GM18526 (cell line): ENCODE data around the gene MCU.

ENCODE experiments used
- POLR2A ChIP-seq: IDR thresholded peaks from 3 replicates; pipeline ENCODE4 v1.6.1; 2011; ENCODE audit not compliant: insufficient read length; ENCODE audit errors: extremely low read depth

MCU gene

DNA sequence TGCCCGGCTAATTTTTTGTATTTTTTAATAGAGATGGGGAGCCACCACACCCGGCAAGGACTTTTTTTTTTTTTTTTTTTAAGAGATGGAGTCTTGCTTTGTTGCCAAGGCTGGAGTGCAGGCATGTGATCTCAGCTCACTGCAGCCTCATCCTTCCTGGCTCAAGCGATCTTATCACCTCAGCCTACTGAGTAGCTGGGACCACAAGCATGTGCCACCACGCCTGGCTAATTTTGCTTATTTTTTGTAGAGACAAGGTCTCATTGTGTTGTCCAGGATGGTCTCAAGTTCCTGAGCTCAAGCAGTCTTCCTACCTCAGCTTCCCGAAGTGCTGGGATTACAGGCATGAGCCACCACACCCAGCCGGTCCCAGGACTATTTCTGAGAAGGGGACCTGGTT lies 9.3 kb upstream of the MCU start:
- TF ChIP-seq POLR2A: no peak

GRCh38 chr10:72685264-72685921 lies 6.5 kb upstream of the MCU start:
- TF ChIP-seq POLR2A: no peak

GRCh38 chr10:72687035-72687434 lies 4.9 kb upstream of the MCU start:
- TF ChIP-seq POLR2A: no peak

- TF ChIP-seq POLR2A: no peak
Observed at GRCh38 chr10:72688208-72688651, 3.7 kb upstream of the MCU start.

GRCh38 chr10:72689660-72690059 lies 2.3 kb upstream of the MCU start:
- TF ChIP-seq POLR2A: no peak

DNA sequence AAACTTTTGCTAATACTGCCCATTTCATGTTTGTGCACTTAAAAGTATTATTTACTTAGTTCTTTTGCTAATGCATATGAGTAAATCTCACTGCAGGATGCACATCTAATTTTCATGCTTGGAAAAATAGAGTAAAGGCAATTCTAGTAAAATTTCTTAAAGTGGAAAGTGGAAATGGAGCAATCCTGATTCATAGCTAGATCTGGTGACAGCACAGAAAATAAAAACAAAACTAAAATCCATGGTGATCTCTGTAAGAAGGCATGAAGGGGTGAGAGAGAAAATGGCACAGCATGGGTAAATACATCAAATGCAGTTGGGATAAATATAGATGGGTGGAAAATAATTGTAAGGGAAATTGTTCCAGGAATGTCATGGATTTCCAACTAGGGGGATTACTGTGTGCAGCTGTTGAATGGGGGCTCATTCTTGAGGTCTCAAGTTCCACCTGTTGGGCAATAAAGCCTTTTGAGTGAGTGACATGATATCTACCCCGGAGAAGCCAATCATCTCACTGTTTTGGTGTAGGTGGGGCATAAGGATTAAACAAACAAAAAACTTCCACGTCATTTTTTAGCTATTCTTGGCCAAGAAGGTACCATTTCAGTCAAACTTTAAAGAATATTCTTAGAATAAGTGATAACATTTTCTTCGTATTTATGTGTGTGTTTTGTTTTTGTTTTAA lies 1.7 kb upstream of the MCU start:
- TF ChIP-seq POLR2A: no peak

GRCh38 chr10:72691470-72691862 lies 477 bp upstream of the MCU start:
- TF ChIP-seq POLR2A: no peak

DNA sequence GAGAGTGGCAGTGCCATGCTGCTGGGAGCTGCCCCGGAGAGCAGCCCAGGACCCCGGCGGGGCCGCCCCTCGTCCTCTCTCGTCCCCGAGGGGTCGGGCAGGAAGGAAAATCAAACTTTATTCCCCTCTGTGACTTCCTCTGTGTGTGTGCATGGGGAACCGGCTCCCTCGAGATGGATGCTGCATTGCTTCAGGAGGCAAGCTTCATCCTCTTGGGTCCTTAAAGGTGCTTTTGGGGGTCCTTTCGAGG lies 726 bp downstream of the MCU start:
- TF ChIP-seq POLR2A: no peak

GRCh38 chr10:72692994-72693781 lies 1.2 kb downstream of the MCU start:
- TF ChIP-seq POLR2A: no peak

GRCh38 chr10:72694476-72695369 lies 2.8 kb downstream of the MCU start:
- TF ChIP-seq POLR2A: no peak

GRCh38 chr10:72695496-72695895 lies 3.6 kb downstream of the MCU start:
- TF ChIP-seq POLR2A: no peak

GRCh38 chr10:72697716-72698115 lies 5.8 kb downstream of the MCU start:
- no peak for TF ChIP-seq POLR2A

DNA sequence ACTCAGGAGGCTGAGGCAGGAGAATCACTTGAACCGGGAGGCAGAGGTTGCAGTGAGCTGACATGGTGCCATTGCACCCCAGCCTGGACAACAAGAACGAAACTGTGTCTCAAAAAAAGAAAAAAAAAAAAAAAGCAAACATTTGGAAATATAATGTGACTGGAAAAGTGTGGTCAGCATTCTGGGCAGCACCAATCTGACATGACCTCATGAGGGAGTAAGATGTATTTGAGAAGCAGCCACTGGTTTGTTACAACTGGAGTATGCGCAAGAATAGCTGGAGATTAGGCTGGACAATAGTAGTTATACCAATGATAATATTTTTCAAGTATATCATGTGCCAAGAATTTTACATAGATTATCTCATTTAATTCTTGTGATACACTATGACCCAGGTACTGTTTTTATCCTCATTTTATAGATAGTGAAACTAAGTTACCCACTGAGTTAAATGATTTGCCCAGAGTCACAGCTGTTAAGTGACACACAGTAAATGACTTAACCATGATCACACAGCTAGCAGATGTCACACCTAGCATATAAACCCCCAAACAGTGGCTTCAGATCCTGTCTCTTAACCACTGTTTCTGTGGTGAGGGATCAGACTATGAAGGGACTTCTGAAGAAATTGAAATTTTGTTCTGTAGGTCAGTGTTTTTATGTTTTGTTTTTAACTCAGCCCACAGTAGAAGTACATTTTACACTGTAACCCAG lies 11.1 kb downstream of the MCU start:
- no peak for TF ChIP-seq POLR2A

DNA sequence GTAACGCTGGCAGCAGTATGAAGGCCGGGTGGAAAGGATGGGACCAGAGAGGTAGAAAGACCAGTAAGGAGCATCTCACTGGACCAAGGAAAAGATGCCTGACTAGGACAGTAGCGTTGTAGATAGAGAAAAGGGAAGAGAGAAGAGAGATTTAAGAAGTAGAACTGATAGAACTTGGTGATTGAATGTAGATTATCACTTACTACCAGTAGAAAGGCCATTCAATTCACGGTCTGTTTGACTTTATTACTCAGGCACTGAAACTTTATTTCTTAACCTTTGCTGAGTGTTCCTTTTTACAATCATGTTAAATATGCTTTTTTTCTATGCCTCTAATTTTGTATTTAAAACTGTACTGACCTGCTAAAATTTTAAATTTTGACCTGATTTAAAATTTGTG lies 12.2 kb downstream of the MCU start:
- no peak for TF ChIP-seq POLR2A

GRCh38 chr10:72709041-72709440 lies 17.1 kb downstream of the MCU start:
- no peak for TF ChIP-seq POLR2A

DNA sequence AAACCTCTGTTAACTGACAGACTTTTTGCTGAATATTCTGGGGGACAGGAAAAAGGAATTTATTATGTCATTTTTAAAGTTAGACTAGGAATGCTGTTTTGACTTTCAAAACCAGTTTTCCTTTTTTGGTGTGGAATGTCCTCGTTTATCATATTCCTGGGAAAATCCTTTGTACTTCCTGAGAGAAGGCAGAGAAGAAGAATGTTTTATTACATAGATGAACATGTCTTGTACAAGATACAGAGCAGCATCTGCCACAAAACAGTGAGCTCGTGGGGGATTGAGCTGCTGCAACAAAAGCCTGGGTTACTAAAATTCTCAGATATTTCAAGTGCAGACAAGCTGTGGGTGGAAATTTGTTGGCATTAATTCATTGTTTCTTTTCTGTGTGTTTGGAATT lies 20.2 kb downstream of the MCU start:
- no peak for TF ChIP-seq POLR2A
